Activated naive CD4-positive, alpha-beta T cell treated with anti-CD3 and anti-CD28 coated beads, Interleukin-2, amount 10 ng/mL, durations not matched to agents 7 days and 5 days (primary cell): ENCODE results near the gene NAV2.

Source experiments
- CTCF ChIA-PET: fragments of 350-600 bp; sonication (Branson Sonifier 250); formaldehyde crosslinking; loops from one replicate; lab custom pipeline; 2021; ENCODE audit warnings: antibody characterized with exemption; lab: Charles Lee
- DNase-seq: peaks from one replicate; pipeline ENCODE4 v3.0.0-alpha.2; 2020
- H3K27ac Mint-ChIP-seq: one replicate; pipeline ENCODE4 v1.8.0; 2021; ENCODE audit warnings: mild to moderate bottlenecking, moderate library complexity, mixed read lengths
- H3K27me3 Mint-ChIP-seq: one replicate; pipeline ENCODE4 v1.8.0; 2021; ENCODE audit warnings: mild to moderate bottlenecking, mixed read lengths
- H3K36me3 Mint-ChIP-seq: one replicate; pipeline ENCODE4 v1.8.0; 2021; ENCODE audit warnings: mixed read lengths
- H3K4me1 Mint-ChIP-seq: one replicate; pipeline ENCODE4 v1.8.0; 2021; ENCODE audit warnings: mixed read lengths
- H3K4me3 Mint-ChIP-seq: one replicate; pipeline ENCODE4 v1.8.0; 2021; ENCODE audit warnings: mild to moderate bottlenecking, moderate library complexity, mixed read lengths
- H3K9me3 Mint-ChIP-seq: one replicate; pipeline ENCODE4 v1.8.0; 2021; ENCODE audit warnings: mixed read lengths

NAV2 gene

DNA sequence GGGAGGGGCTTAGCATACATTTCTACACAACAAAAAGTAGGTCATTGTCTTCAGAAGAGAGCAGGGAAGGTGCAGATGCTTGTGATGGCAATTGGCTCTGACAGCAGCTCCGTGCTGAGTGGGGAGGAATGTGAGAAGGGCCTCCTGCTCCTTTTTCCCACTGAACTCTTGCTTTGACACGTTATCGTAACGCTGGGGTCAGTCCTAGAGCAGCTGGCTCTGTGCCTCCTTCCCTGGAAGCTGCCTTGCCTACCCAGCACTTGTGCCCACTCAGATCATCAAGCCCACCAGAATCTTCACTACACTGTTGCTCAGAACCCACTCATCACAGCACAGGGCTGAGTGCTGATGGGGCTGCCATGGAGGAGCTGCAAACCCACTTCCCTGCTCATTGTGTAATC lies 14.9 kb upstream of the NAV2 start:
- CTCF ChIA-PET: no interaction called here
- H3K4me1 Mint-ChIP-seq: no peaks in the 10 kb centered on the region
- H3K27ac Mint-ChIP-seq: no peak overlapping the region

GRCh38 chr11:19698493-19699292 lies 13.9 kb upstream of the NAV2 start:
- CTCF ChIA-PET: interaction anchor here (0.7 kb wide), 1 partner anchor 41 kb away, joined by 3 read pairs; no protein-coding TSS in a partner anchor
- no peak for DNase-seq
- no peaks in the 10 kb centered on the region for H3K36me3 Mint-ChIP-seq
- no peak overlapping the region for H3K4me3 Mint-ChIP-seq
- no peaks in the 10 kb centered on the region for H3K9me3 Mint-ChIP-seq
- no peaks in the 10 kb centered on the region for H3K4me1 Mint-ChIP-seq
- H3K27ac Mint-ChIP-seq: no peak overlapping the region
- peaks cover 46% of the 10 kb centered on the region for H3K27me3 Mint-ChIP-seq

More for the DNA sequence above, 14.9 kb upstream of the NAV2 start:
- no peaks in the 10 kb centered on the region for H3K36me3 Mint-ChIP-seq
- H3K9me3 Mint-ChIP-seq: no peaks in the 10 kb centered on the region
- H3K4me3 Mint-ChIP-seq: no peak overlapping the region
- H3K27me3 Mint-ChIP-seq: peaks cover 41% of the 10 kb centered on the region
- DNase-seq: no peak

DNA sequence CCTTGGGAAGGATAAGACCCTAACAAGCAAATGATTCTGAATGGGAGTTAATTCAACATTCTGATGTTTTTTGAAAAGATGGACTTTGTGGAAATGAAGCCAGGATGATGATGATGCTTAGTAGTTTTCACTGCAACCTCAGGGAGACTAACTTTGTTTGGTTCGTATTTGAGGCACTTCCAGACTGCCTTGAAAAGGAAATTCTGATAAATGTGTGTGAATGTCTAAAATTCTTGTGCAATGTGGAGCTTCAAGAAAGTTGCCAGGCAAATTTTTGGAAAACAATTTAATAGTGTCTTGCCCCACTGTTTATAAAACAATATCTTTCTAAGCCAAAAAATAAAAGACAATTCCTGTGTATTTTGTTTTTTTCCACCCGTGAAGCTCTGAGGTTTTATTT lies 11.2 kb upstream of the NAV2 start:
- no peak for DNase-seq
- Mint-ChIP-seq H3K4me1 (no peaks in the 10 kb centered on the region), H3K27ac (no peak overlapping the region), H3K9me3 (no peaks in the 10 kb centered on the region), H3K4me3 (no peak overlapping the region), H3K36me3 (no peaks in the 10 kb centered on the region), H3K27me3 (peaks cover 40% of the 10 kb centered on the region)
- CTCF ChIA-PET: no interaction called here

- H3K4me3 Mint-ChIP-seq: no peak overlapping the region
- CTCF ChIA-PET: no interaction called here
- H3K4me1 Mint-ChIP-seq: no peaks in the 10 kb centered on the region
- H3K27me3 Mint-ChIP-seq: peaks cover 36% of the 10 kb centered on the region
- no peak for DNase-seq
- no peaks in the 10 kb centered on the region for H3K9me3 Mint-ChIP-seq
- no peaks in the 10 kb centered on the region for H3K36me3 Mint-ChIP-seq
- no peak overlapping the region for H3K27ac Mint-ChIP-seq
Observed at GRCh38 chr11:19702620-19703019, 10.0 kb upstream of the NAV2 start.

GRCh38 chr11:19703211-19703610 lies 9.4 kb upstream of the NAV2 start:
- CTCF ChIA-PET: no interaction called here
- H3K27me3 Mint-ChIP-seq: peaks cover 30% of the 10 kb centered on the region
- H3K4me1 Mint-ChIP-seq: no peaks in the 10 kb centered on the region
- H3K9me3 Mint-ChIP-seq: no peaks in the 10 kb centered on the region
- no peak overlapping the region for H3K27ac Mint-ChIP-seq
- H3K4me3 Mint-ChIP-seq: no peak overlapping the region
- DNase-seq: no peak
- no peaks in the 10 kb centered on the region for H3K36me3 Mint-ChIP-seq

DNA sequence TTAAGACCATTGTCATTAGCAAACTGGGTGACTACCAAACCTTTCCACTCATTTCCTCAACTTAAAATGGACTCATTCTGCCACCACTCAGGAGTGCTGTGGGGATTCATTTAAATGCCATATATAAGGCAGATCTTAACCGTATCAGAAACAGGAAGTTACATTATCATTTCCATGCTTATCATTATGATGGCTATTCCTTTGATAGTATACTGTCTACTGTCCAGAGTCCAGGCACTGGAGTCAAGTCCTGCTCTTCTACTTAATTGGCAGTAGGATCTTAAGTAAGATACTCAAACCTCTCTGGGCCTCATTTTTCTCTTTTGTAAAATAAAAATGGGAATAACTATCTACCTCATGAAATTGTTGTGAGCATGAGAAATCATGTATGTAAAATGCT lies 8.4 kb upstream of the NAV2 start:
- Mint-ChIP-seq H3K9me3 (no peaks in the 10 kb centered on the region), H3K27me3 (peaks cover 24% of the 10 kb centered on the region), H3K4me1 (no peaks in the 10 kb centered on the region), H3K36me3 (no peaks in the 10 kb centered on the region), H3K4me3 (no peak overlapping the region), H3K27ac (no peak overlapping the region)
- no peak for DNase-seq
- CTCF ChIA-PET: no interaction called here

- no peaks in the 10 kb centered on the region for H3K9me3 Mint-ChIP-seq
- H3K36me3 Mint-ChIP-seq: no peaks in the 10 kb centered on the region
- no peaks in the 10 kb centered on the region for H3K4me1 Mint-ChIP-seq
- H3K4me3 Mint-ChIP-seq: no peak overlapping the region
- H3K27me3 Mint-ChIP-seq: peaks cover 21% of the 10 kb centered on the region
- H3K27ac Mint-ChIP-seq: no peak overlapping the region
- DNase-seq: no peak
- CTCF ChIA-PET: interaction anchor here (0.7 kb wide), 1 partner anchor 208 kb away, joined by 3 read pairs; no protein-coding TSS in a partner anchor
Observed at GRCh38 chr11:19705936-19706335, 6.7 kb upstream of the NAV2 start.

DNA sequence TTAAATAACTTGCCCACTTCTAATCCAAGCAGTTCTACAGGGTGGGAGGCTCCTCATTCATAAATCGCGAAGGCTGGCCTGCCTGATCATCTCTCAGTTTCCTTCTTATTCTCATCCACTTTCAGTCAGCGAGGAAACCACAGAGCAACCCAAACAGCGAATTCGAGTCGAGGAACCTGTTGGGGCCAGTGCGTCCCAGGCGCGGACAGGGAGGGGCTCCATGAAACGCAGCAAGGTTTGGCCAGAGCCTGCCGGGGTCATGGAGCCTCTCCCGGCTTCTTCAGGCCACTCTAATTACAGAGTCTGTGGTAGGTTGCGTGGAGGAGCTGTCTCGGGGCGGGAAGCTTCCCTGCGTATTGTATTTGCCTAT lies 741 bp upstream of the NAV2 start:
- Mint-ChIP-seq H3K9me3 (no peaks in the 10 kb centered on the region), H3K27me3 (peaks cover 55% of the 10 kb centered on the region), H3K4me3 (peak overlapping the region; percentile 90), H3K4me1 (peaks cover 28% of the 10 kb centered on the region), H3K36me3 (no peaks in the 10 kb centered on the region), H3K27ac (peak overlapping the region; percentile 84)
- CTCF ChIA-PET: interaction anchor here (1.0 to 1.2 kb wide), 2 partner anchors 21 to 31 kb away, joined by 3 to 4 read pairs; no protein-coding TSS in a partner anchor
- peak; percentile 36 for DNase-seq

DNA sequence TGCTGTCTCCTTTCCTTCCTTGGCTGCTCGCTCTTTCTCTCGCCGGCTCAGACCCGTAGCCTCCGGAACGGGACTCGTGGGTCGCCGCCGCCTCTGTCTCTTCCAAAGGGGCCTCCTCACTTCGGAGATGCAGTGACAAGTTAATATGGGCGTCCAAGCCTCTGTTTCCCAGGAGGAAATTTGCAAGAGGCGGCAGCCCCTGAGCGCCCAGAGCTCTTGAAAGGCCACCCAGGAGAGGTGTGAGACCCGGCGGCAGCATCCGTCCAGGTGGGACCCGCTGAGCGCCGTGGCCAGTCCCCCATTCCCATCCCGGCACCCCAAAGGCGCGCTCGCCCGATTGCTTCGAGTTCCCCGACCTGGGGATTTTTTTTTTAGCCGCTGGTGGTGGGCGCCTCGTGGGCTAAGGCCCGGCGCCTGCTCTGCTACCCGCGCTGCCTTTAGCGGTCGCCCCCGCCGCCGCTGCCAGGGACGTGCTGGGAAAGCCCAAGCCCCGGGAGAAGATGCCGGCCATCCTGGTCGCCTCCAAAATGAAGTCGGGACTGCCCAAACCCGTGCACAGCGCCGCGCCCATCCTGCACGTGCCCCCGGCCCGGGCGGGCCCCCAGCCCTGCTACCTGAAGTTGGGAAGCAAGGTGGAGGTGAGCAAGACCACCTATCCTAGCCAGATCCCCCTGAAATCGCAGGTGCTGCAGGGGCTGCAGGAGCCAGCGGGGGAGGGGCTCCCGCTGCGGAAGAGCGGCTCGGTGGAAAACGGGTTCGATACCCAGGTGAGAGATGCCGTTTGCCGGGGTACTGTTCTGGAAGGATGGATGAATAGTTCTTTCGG lies 772 bp downstream of the NAV2 start:
- Mint-ChIP-seq H3K4me1 (peaks cover 28% of the 10 kb centered on the region), H3K36me3 (no peaks in the 10 kb centered on the region), H3K27ac (no peak overlapping the region), H3K27me3 (peaks cover 62% of the 10 kb centered on the region), H3K9me3 (no peaks in the 10 kb centered on the region), H3K4me3 (peak overlapping the region; percentile 79)
- CTCF ChIA-PET: no interaction called here
- DNase-seq: no peak

GRCh38 chr11:19714022-19714386 lies 1.4 kb downstream of the NAV2 start:
- Mint-ChIP-seq H3K4me3 (peak overlapping the region; percentile 62), H3K27me3 (peaks cover 62% of the 10 kb centered on the region), H3K4me1 (peaks cover 28% of the 10 kb centered on the region), H3K9me3 (no peaks in the 10 kb centered on the region), H3K27ac (no peak overlapping the region), H3K36me3 (no peaks in the 10 kb centered on the region)
- no peak for DNase-seq
- CTCF ChIA-PET: interaction anchor here (1.0 kb wide), 1 partner anchor 29 kb away, joined by 3 read pairs; no protein-coding TSS in a partner anchor

GRCh38 chr11:19714387-19715363 lies 2.0 kb downstream of the NAV2 start:
- no peaks in the 10 kb centered on the region for H3K36me3 Mint-ChIP-seq
- DNase-seq: no peak
- no peaks in the 10 kb centered on the region for H3K9me3 Mint-ChIP-seq
- H3K27ac Mint-ChIP-seq: no peak overlapping the region
- H3K4me1 Mint-ChIP-seq: peaks cover 28% of the 10 kb centered on the region
- CTCF ChIA-PET: interaction anchor here (1.0 kb wide), 1 partner anchor 28 kb away, joined by 3 read pairs; no protein-coding TSS in a partner anchor
- peaks cover 65% of the 10 kb centered on the region for H3K27me3 Mint-ChIP-seq
- H3K4me3 Mint-ChIP-seq: peak overlapping the region; percentile 62

DNA sequence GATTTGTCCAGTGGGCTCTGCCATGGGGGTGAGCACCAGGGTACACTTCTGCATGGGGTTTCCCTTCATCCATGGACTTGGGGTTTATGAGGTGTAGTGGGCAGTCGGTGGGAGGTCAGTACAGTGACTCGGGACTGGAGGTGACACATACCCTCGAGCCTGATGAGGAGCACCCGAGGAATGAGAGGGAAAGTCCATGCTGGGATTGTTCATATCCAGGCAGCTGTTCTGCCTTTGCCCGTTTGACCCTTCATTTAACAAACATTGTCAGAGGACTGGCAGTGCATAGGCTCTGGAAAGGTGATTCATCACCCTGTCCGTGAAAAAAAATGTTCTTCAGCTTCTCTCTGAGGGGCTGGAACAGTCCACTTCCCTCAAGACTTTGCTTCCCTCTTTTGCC lies 2.7 kb downstream of the NAV2 start:
- CTCF ChIA-PET: no interaction called here
- no peaks in the 10 kb centered on the region for H3K9me3 Mint-ChIP-seq
- no peak overlapping the region for H3K4me3 Mint-ChIP-seq
- peaks cover 64% of the 10 kb centered on the region for H3K27me3 Mint-ChIP-seq
- DNase-seq: no peak
- peaks cover 28% of the 10 kb centered on the region for H3K4me1 Mint-ChIP-seq
- no peak overlapping the region for H3K27ac Mint-ChIP-seq
- H3K36me3 Mint-ChIP-seq: no peaks in the 10 kb centered on the region

DNA sequence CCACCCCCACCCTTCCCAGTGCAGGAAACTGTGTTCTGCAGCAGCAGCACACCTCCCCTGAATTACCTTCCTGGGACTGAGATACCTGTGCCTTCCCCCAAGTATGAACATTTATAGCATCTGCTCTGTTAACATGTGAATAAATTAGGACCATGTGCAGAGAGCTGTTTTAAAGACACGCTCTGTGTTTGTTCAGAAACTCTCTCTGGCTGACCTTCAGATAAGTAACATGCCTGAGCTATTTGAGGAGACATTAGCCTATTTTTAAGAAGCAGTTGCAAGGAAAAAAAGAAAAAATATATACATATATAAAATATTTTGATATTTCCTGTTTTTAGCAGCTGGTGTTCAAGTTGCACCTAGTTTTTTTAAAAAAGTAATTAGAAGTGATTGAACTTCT lies 5.4 kb downstream of the NAV2 start:
- H3K27me3 Mint-ChIP-seq: peaks cover 45% of the 10 kb centered on the region
- H3K27ac Mint-ChIP-seq: no peak overlapping the region
- no peaks in the 10 kb centered on the region for H3K36me3 Mint-ChIP-seq
- no peak for DNase-seq
- no peaks in the 10 kb centered on the region for H3K9me3 Mint-ChIP-seq
- CTCF ChIA-PET: no interaction called here
- no peak overlapping the region for H3K4me3 Mint-ChIP-seq
- H3K4me1 Mint-ChIP-seq: peaks cover 23% of the 10 kb centered on the region

DNA sequence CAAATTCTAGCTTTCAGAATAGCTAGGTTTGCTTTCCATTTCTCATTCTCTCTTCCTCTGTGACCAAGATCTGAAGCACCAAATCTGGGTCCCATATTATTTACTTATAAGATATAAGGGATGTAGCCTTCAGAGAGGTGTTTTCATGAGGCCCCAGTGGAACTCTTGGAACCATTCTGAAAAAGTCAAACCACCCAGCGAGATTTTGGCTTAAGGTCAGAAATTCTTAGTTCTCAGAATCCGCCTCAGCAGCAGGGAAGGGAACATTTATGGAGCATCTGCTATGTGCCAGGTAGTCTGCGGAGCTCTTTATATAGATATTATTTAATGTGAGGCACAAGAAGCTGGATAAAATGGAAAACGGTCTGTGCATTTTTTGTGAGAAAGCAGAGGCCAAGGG lies 6.3 kb downstream of the NAV2 start:
- no peak for DNase-seq
- H3K9me3 Mint-ChIP-seq: no peaks in the 10 kb centered on the region
- CTCF ChIA-PET: interaction anchor here (0.6 kb wide), 1 partner anchor 36 kb away, joined by 3 read pairs; no protein-coding TSS in a partner anchor
- H3K4me3 Mint-ChIP-seq: no peak overlapping the region
- no peak overlapping the region for H3K27ac Mint-ChIP-seq
- no peaks in the 10 kb centered on the region for H3K36me3 Mint-ChIP-seq
- peaks cover 36% of the 10 kb centered on the region for H3K27me3 Mint-ChIP-seq
- peaks cover 26% of the 10 kb centered on the region for H3K4me1 Mint-ChIP-seq
